GM23338 (cell line): ENCODE results near the gene TGFBR3. TPM values are rescaled to one million over a fixed set of nuclear protein-coding genes. Genes with fewer than 3 reads are reported as not detected.

Experiments used
- ATAC-seq: fragments of 200-7000 bp; cut with Tn5 transposase; 3 replicates; pipeline ENCODE4 v1.9.1; 2020
- DNase-seq: peaks from one replicate; pipeline ENCODE4 v3.0.0-alpha.2; 2015; ENCODE audit warnings: low spot score
- H2AFZ ChIP-seq: fragments of 200-600 bp; sonication (generic); 2 replicates; pipeline ENCODE4 v1.8.0; 2016; ENCODE audit warnings: antibody characterized with exemption, mild to moderate bottlenecking, moderate library complexity
- H3F3A ChIP-seq: fragments of 200-600 bp; sonication (generic); replicated peaks from 2 replicates; pipeline ENCODE4 v1.8.0; 2017; ENCODE audit warnings: antibody characterized with exemption, mixed run types, low read depth
- H3K27ac ChIP-seq: fragments of 200-600 bp; sonication (generic); 2 replicates; pipeline ENCODE4 v1.6.1; 2016; ENCODE audit warnings: low read depth
- H3K27me3 ChIP-seq: fragments of 200-600 bp; sonication (generic); 2 replicates; pipeline ENCODE4 v1.8.0; 2016; ENCODE audit warnings: mild to moderate bottlenecking, mixed run types, moderate library complexity; ENCODE audit not compliant: insufficient read depth
- H3K36me3 ChIP-seq: fragments of 200-600 bp; sonication (generic); 2 replicates; pipeline ENCODE4 v1.8.0; 2016; ENCODE audit warnings: mild to moderate bottlenecking; ENCODE audit not compliant: insufficient read depth
- H3K4me1 ChIP-seq: fragments of 200-600 bp; sonication (generic); 2 replicates; pipeline ENCODE4 v1.8.0; 2016; ENCODE audit warnings: mild to moderate bottlenecking, moderate library complexity; ENCODE audit not compliant: insufficient read depth
- H3K4me2 ChIP-seq: fragments of 200-600 bp; sonication (generic); 2 replicates; pipeline ENCODE4 v1.7.1; 2017; ENCODE audit warnings: mixed run types
- H3K4me3 ChIP-seq: fragments of 200-600 bp; sonication (generic); 2 replicates; pipeline ENCODE4 v1.6.1; 2016; ENCODE audit warnings: mixed run types
- H3K79me2 ChIP-seq: fragments of 200-600 bp; sonication (generic); replicated peaks from 2 replicates; pipeline ENCODE4 v1.8.0; 2017; ENCODE audit warnings: mild to moderate bottlenecking; ENCODE audit not compliant: insufficient read depth
- H3K9me2 ChIP-seq: fragments of 200-600 bp; sonication (generic); 2 replicates; pipeline ENCODE4 v1.8.0; 2017; ENCODE audit not compliant: insufficient read depth
- H4K20me1 ChIP-seq: fragments of 200-600 bp; sonication (generic); replicated peaks from 2 replicates; pipeline ENCODE4 v1.8.0; 2017; ENCODE audit warnings: mild to moderate bottlenecking; ENCODE audit not compliant: insufficient read depth
- H3K27ac Mint-ChIP-seq: 2 replicates; pipeline ENCODE4 v1.8.0; 2020; ENCODE audit warnings: inconsistent platforms, mild to moderate bottlenecking, moderate library complexity, mixed read lengths
- H3K27me3 Mint-ChIP-seq: 3 replicates; pipeline ENCODE4 v1.8.0; 2022; ENCODE audit warnings: low read depth, mild to moderate bottlenecking, moderate library complexity, mixed read lengths, inconsistent platforms; ENCODE audit not compliant: insufficient read depth, poor library complexity
- H3K36me3 Mint-ChIP-seq: 3 replicates; pipeline ENCODE4 v1.8.0; 2021; ENCODE audit warnings: low read depth, mild to moderate bottlenecking, inconsistent platforms, moderate library complexity, mixed read lengths
- H3K4me1 Mint-ChIP-seq: 3 replicates; pipeline ENCODE4 v1.8.0; 2020; ENCODE audit warnings: mild to moderate bottlenecking, inconsistent platforms, mixed read lengths
- H3K4me3 Mint-ChIP-seq: 3 replicates; pipeline ENCODE4 v1.8.0; 2021; ENCODE audit warnings: moderate library complexity, mild to moderate bottlenecking, inconsistent platforms, mixed read lengths
- H3K9me3 Mint-ChIP-seq: 3 replicates; pipeline ENCODE4 v1.8.0; 2020; ENCODE audit warnings: moderate library complexity, mild to moderate bottlenecking, inconsistent platforms, mixed read lengths
- CTCF ChIP-seq, 2 experiments: fragments of 200-600 bp in 1 of 2; sonication (generic) in 1 of 2; conservative IDR thresholded peaks; 2 replicates each; pipeline versions ENCODE4 v1.5.1 to v1.6.1; 2016 to 2017; ENCODE audit warnings: antibody characterized with exemption in 2 of 2, low read depth in 2 of 2, mild to moderate bottlenecking in 2 of 2, moderate library complexity in 1 of 2
- STAT1 ChIP-seq: IDR thresholded peaks from one replicate; pipeline ENCODE4 v1.6.1; 2016; ENCODE audit warnings: antibody characterized with exemption; ENCODE audit not compliant: unreplicated experiment
- ZNF462 ChIP-seq: fragments of 250-450 bp; sonication (Bioruptor Pico); IDR thresholded peaks from 2 replicates; pipeline ENCODE4 v1.5.0; 2020; ENCODE audit warnings: mild to moderate bottlenecking, moderate library complexity
- polyA plus RNA-seq: library from polyadenylated mRNA; unstranded; fragments of >200 nt; fragmentation: Nextera tagmentation; extraction: Ambion mirVana; gene quantifications from 2 replicates; pipeline ENCODE4 v1.2.1, GENCODE V29; 2016
- total RNA-seq: library from RNA; depleted of rRNA; stranded (reverse); fragments of >200 nt; shearing (Covaris generic); gene quantifications from 2 replicates; pipeline ENCODE4 v1.2.3, GENCODE V29; 2014

The TGFBR3 gene
- total and polyA plus RNA-seq, 2 experiments from 2014 or later, result 1.7 to 2.9 TPM

GRCh38 chr1:91779548-91780021, 106.4 kb downstream of the TGFBR3 start:
- H3F3A ChIP-seq, result no peaks in the 10 kb centered on the region
- peaks cover 5% of the 10 kb centered on the region; the same call in 1 of the 2 replicates for H3K9me2 ChIP-seq
- DNase-seq (no peak), ATAC-seq (peak; percentile 21; the same call in 2 of the 3 replicates)
- Mint-ChIP-seq H3K27me3 (peaks cover 2% of the 10 kb centered on the region), H3K36me3 (no peaks in the 10 kb centered on the region), H3K4me3 (no peak overlapping the region), H3K27ac (peak overlapping the region; percentile 75; the same call in 1 of the 2 replicates), H3K9me3 (no peaks in the 10 kb centered on the region), H3K4me1 (peaks cover 45% of the 10 kb centered on the region)
- H2AFZ ChIP-seq, result no peak overlapping the region
- H3K27me3 ChIP-seq, result no peaks in the 10 kb centered on the region
- H3K36me3 ChIP-seq, result no peaks in the 10 kb centered on the region
- peaks cover 15% of the 10 kb centered on the region for H3K4me1 ChIP-seq
- no peaks in the 10 kb centered on the region for H4K20me1 ChIP-seq
- H3K4me3 ChIP-seq, result no peak overlapping the region
- no peak overlapping the region for H3K4me2 ChIP-seq
- TF ChIP-seq STAT1 (no peak), CTCF (conservative IDR thresholded peaks at IDR 0.05; ENCODE audit: low read depth in 2 of 2) (peak in 1 of 2 experiments; percentile 13; a peak in 1 of 4 replicates)
- H3K79me2 ChIP-seq, result no peaks in the 10 kb centered on the region
- no peak overlapping the region for H3K27ac ChIP-seq

GRCh38 chr1:91778964-91779363, 107.0 kb downstream of the TGFBR3 start:
- no peak overlapping the region; the same call in 1 of the 2 replicates for H3K4me2 ChIP-seq
- Mint-ChIP-seq H3K4me3 (no peak overlapping the region), H3K27ac (peak overlapping the region; percentile 75), H3K27me3 (peaks cover 2% of the 10 kb centered on the region), H3K4me1 (peaks cover 45% of the 10 kb centered on the region), H3K9me3 (no peaks in the 10 kb centered on the region), H3K36me3 (no peaks in the 10 kb centered on the region)
- DNase-seq (no peak), ATAC-seq (peak; percentile 81)
- H3K4me3 ChIP-seq, result no peak overlapping the region
- H4K20me1 ChIP-seq, result no peaks in the 10 kb centered on the region
- H3F3A ChIP-seq, result no peaks in the 10 kb centered on the region
- H2AFZ ChIP-seq, result no peak overlapping the region
- no peaks in the 10 kb centered on the region for H3K27me3 ChIP-seq
- peak; percentile 46; the same call in 1 of the 2 replicates for TF ChIP-seq ZNF462 (CRISPR knock-in tag)
- TF ChIP-seq CTCF (conservative IDR thresholded peaks at IDR 0.05; ENCODE audit: low read depth in 2 of 2), result no peak
- no peaks in the 10 kb centered on the region for H3K79me2 ChIP-seq
- H3K9me2 ChIP-seq, result peaks cover 5% of the 10 kb centered on the region; the same call in 1 of the 2 replicates
- no peaks in the 10 kb centered on the region for H3K36me3 ChIP-seq
- H3K4me1 ChIP-seq, result peaks cover 15% of the 10 kb centered on the region
- H3K27ac ChIP-seq, result no peak overlapping the region
